Measurements from ENCODE around the gene TTLL4.

The TTLL4 gene

DNA sequence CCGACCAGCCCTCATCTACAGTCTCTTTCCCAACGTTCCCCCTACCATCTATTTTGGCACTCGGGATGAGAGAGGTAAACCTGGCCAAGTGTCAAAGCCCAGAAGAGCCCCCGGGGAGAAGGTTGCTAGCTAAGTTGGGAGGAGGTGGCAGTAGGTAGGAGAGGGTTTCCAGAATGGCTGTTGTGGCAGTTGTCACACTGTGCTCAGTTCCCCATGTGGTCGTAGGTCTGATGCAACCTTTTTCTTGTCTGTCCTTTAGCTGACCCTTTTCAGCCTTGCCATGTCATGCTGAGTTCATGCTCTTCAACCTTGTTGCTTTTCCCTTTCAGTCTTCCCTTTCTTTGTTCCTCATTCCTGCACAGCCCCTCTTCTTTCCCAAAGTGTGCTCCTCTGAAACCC is 34.5 kb downstream of the TTLL4 start:
- H3K9me3 ChIP-seq (ENCODE audit: low read depth, low read length) = no peaks in the 10 kb centered on the region
- no peak overlapping the region for H3K27ac ChIP-seq
- no peak for TF ChIP-seq EZH2 (IDR thresholded peaks at IDR 0.05)
- TF ChIP-seq POLR2AphosphoS5 (IDR thresholded peaks at IDR 0.05; ENCODE audit: borderline replicate concordance, low read depth, low read length) = no peak
- no peak for TF ChIP-seq FOXP2 (optimal IDR thresholded peaks at IDR 0.05; ENCODE audit: control extremely low read depth, extremely low read length, insufficient read depth)
- H3K9ac ChIP-seq (ENCODE audit: insufficient read length) = no peak overlapping the region
- no peak overlapping the region for H3K4me3 ChIP-seq
- DNase-seq (ENCODE audit: low read depth, low spot score) = no peak
- H3K36me3 ChIP-seq (ENCODE audit: insufficient read depth, low read length) = peaks cover 74% of the 10 kb centered on the region

DNA sequence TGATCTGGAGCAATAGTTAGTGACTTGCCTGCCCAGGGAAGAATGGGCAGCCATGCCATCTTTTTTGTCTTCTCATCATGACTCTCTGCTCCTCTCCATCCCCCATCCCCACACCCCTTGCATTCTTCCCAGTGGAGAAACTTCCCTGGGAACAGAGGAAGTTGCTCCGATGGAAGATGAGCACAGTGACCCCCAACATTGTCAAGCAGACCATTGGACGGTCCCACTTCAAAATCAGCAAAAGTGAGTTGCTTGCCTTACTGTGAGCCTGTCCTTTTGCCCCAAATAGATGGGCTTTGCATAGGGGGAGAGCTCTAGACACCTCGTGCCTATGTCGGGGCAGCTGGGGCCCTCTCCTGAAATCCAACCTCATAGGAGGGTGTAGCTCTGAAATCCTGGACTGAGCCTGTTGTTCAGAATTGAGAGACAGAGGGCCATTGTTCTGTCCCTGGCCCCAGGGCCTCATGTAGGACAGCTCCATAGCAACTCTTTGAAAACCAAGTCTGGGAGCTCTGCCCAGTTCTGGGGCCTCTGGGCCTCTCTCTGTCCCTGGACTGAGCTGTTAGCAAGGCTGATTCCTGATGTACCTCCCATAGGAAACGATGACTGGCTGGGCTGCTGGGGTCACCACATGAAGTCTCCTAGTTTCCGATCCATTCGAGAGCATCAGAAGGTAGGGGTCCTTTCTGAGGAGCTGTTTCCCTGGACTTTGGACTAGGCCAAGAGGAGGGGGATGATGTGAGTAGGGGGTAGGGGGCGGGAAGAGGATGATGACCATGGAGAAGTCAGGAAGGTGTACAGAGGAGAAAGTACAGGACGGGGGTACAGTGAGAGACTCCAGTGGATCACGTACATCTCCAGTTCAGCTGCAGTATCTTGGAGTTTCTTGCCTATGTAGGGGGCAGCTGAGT is 35.2 kb downstream of the TTLL4 start:
- TF ChIP-seq POLR2AphosphoS5 (IDR thresholded peaks at IDR 0.05; ENCODE audit: borderline replicate concordance, low read depth, low read length) = no peak
- no peak for TF ChIP-seq FOXP2 (optimal IDR thresholded peaks at IDR 0.05; ENCODE audit: control extremely low read depth, extremely low read length, insufficient read depth)
- TF ChIP-seq EZH2 (IDR thresholded peaks at IDR 0.05) = no peak
- Histone ChIP-seq H3K27ac (no peak overlapping the region), H3K36me3 (ENCODE audit: insufficient read depth, low read length) (peaks cover 75% of the 10 kb centered on the region), H3K4me3 (no peak overlapping the region), H3K9ac (ENCODE audit: insufficient read length) (no peak overlapping the region), H3K9me3 (ENCODE audit: low read depth, low read length) (no peaks in the 10 kb centered on the region)
- no peak for DNase-seq (ENCODE audit: low read depth, low spot score)

- TF ChIP-seq FOXP2 (optimal IDR thresholded peaks at IDR 0.05; ENCODE audit: control extremely low read depth, extremely low read length, insufficient read depth) (no peak), POLR2AphosphoS5 (IDR thresholded peaks at IDR 0.05; ENCODE audit: borderline replicate concordance, low read depth, low read length) (no peak), EZH2 (IDR thresholded peaks at IDR 0.05) (no peak)
- H3K9ac ChIP-seq (ENCODE audit: insufficient read length) = no peak overlapping the region
- peaks cover 75% of the 10 kb centered on the region for H3K36me3 ChIP-seq (ENCODE audit: insufficient read depth, low read length)
- no peak overlapping the region for H3K27ac ChIP-seq
- no peak for DNase-seq (ENCODE audit: low read depth, low spot score)
- H3K9me3 ChIP-seq (ENCODE audit: low read depth, low read length) = no peaks in the 10 kb centered on the region
- no peak overlapping the region for H3K4me3 ChIP-seq
Observed at GRCh38 chr2:218746470-218746795, 35.8 kb downstream of the TTLL4 start.

- DNase-seq (ENCODE audit: low read depth, low spot score) = no peak
- no peak overlapping the region for H3K27ac ChIP-seq
- H3K4me3 ChIP-seq = no peak overlapping the region
- H3K9me3 ChIP-seq (ENCODE audit: low read depth, low read length) = no peaks in the 10 kb centered on the region
- no peak for TF ChIP-seq POLR2AphosphoS5 (IDR thresholded peaks at IDR 0.05; ENCODE audit: borderline replicate concordance, low read depth, low read length)
- TF ChIP-seq EZH2 (IDR thresholded peaks at IDR 0.05) = no peak
- no peak for TF ChIP-seq FOXP2 (optimal IDR thresholded peaks at IDR 0.05; ENCODE audit: control extremely low read depth, extremely low read length, insufficient read depth)
- peaks cover 74% of the 10 kb centered on the region for H3K36me3 ChIP-seq (ENCODE audit: insufficient read depth, low read length)
- H3K9ac ChIP-seq (ENCODE audit: insufficient read length) = no peak overlapping the region
Observed at GRCh38 chr2:218746960-218747359, 36.3 kb downstream of the TTLL4 start.

GRCh38 chr2:218748741-218749441 is 38.3 kb downstream of the TTLL4 start:
- Histone ChIP-seq H3K9me3 (ENCODE audit: low read depth, low read length) (no peaks in the 10 kb centered on the region), H3K36me3 (ENCODE audit: insufficient read depth, low read length) (peaks cover 88% of the 10 kb centered on the region), H3K4me3 (no peak overlapping the region), H3K9ac (ENCODE audit: insufficient read length) (no peak overlapping the region), H3K27ac (no peak overlapping the region)
- TF ChIP-seq FOXP2 (optimal IDR thresholded peaks at IDR 0.05; ENCODE audit: control extremely low read depth, extremely low read length, insufficient read depth) = no peak
- no peak for TF ChIP-seq EZH2 (IDR thresholded peaks at IDR 0.05)
- no peak for TF ChIP-seq POLR2AphosphoS5 (IDR thresholded peaks at IDR 0.05; ENCODE audit: borderline replicate concordance, low read depth, low read length)
- no peak for DNase-seq (ENCODE audit: low read depth, low spot score)

GRCh38 chr2:218754201-218754600 is 43.6 kb downstream of the TTLL4 start:
- Histone ChIP-seq H3K9ac (ENCODE audit: insufficient read length) (no peak overlapping the region), H3K27ac (no peak overlapping the region), H3K9me3 (ENCODE audit: low read depth, low read length) (no peaks in the 10 kb centered on the region), H3K4me3 (no peak overlapping the region), H3K36me3 (ENCODE audit: insufficient read depth, low read length) (peaks cover 63% of the 10 kb centered on the region)
- DNase-seq (ENCODE audit: low read depth, low spot score) = no peak
- TF ChIP-seq EZH2 (IDR thresholded peaks at IDR 0.05) (no peak), POLR2AphosphoS5 (IDR thresholded peaks at IDR 0.05; ENCODE audit: borderline replicate concordance, low read depth, low read length) (no peak), FOXP2 (optimal IDR thresholded peaks at IDR 0.05; ENCODE audit: control extremely low read depth, extremely low read length, insufficient read depth) (no peak)

DNA sequence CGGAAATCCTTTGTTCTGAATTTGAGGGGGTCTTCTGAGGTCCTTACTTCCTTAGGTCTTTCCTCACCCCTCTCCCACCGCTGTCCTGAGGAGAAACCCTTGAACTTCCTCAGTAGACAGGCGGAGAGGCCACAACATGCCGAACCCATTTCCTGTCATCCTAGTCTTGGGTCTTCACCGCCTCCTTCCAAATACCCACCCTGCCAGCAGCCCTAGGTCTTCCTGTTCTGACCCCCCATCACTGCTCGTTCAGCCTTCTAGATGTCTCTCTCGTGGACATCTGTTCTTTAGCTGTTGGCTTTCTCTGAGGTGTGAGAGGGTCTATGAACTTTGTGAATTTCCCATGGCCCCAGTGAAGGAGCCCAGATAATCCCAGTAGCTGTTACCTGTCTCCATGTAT is 44.1 kb downstream of the TTLL4 start:
- Histone ChIP-seq H3K27ac (no peak overlapping the region), H3K9me3 (ENCODE audit: low read depth, low read length) (no peaks in the 10 kb centered on the region), H3K4me3 (no peak overlapping the region), H3K36me3 (ENCODE audit: insufficient read depth, low read length) (peaks cover 59% of the 10 kb centered on the region), H3K9ac (ENCODE audit: insufficient read length) (no peak overlapping the region)
- TF ChIP-seq POLR2AphosphoS5 (IDR thresholded peaks at IDR 0.05; ENCODE audit: borderline replicate concordance, low read depth, low read length) = no peak
- TF ChIP-seq EZH2 (IDR thresholded peaks at IDR 0.05) = no peak
- TF ChIP-seq FOXP2 (optimal IDR thresholded peaks at IDR 0.05; ENCODE audit: control extremely low read depth, extremely low read length, insufficient read depth) = no peak
- no peak for DNase-seq (ENCODE audit: low read depth, low spot score)

GRCh38 chr2:218755198-218755566 is 44.5 kb downstream of the TTLL4 start:
- H3K36me3 ChIP-seq (ENCODE audit: insufficient read depth, low read length) = peaks cover 55% of the 10 kb centered on the region
- H3K27ac ChIP-seq = no peak overlapping the region
- no peak overlapping the region for H3K9ac ChIP-seq (ENCODE audit: insufficient read length)
- no peak for DNase-seq (ENCODE audit: low read depth, low spot score)
- no peaks in the 10 kb centered on the region for H3K9me3 ChIP-seq (ENCODE audit: low read depth, low read length)
- TF ChIP-seq EZH2 (IDR thresholded peaks at IDR 0.05) (no peak), POLR2AphosphoS5 (IDR thresholded peaks at IDR 0.05; ENCODE audit: borderline replicate concordance, low read depth, low read length) (no peak), FOXP2 (optimal IDR thresholded peaks at IDR 0.05; ENCODE audit: control extremely low read depth, extremely low read length, insufficient read depth) (no peak)
- H3K4me3 ChIP-seq = no peak overlapping the region

All from SK-N-MC (cell line).